Urinary bladder (tissue), 4 donors: ENCODE results near the gene TRIM61. TPM values are rescaled to one million over a fixed set of nuclear protein-coding genes. Genes with fewer than 3 reads are reported as not detected.
"Not testable (repeated sequence)": the region's sequence is repeated elsewhere in the genome, so short reads cannot be mapped to it uniquely, and the experiment has no call there.

Experiments used
- DNase-seq: peaks from one replicate; pipeline ENCODE4 v3.0.0-alpha.2; 2015; ENCODE audit errors: extremely low spot score
- H3K27ac ChIP-seq: one replicate; pipeline ENCODE4 v1.5.1; 2013; ENCODE audit warnings: low read depth, mild to moderate bottlenecking, moderate library complexity
- H3K36me3 ChIP-seq: one replicate; pipeline ENCODE4 v1.6.1; 2013; ENCODE audit warnings: mild to moderate bottlenecking, moderate library complexity; ENCODE audit not compliant: insufficient read depth
- H3K4me1 ChIP-seq: one replicate; pipeline ENCODE4 v1.6.1; 2013; ENCODE audit warnings: mild to moderate bottlenecking, moderate library complexity; ENCODE audit not compliant: insufficient read depth
- H3K4me3 ChIP-seq: one replicate; pipeline ENCODE4 v1.5.1; 2013; ENCODE audit warnings: low read depth, low read length
- WGBS: extraction: QIAGEN DNeasy Blood & Tissue Kit; methylation state at CpG from one replicate; pipeline ENCODE4 v1.1.7; 2013; 5-methylcytosine and 5-hydroxymethylcytosine counted together
- polyA plus RNA-seq: library from polyadenylated mRNA; stranded (reverse); fragments of 200-250 nt; gene quantifications from one replicate; pipeline ENCODE4 v1.2.3, GENCODE V29; 2013
- total RNA-seq: library from RNA; depleted of rRNA; stranded (reverse); fragments of >200 nt; gene quantifications from one replicate; pipeline ENCODE4 v1.2.3, GENCODE V29; 2014
- donor health status: healthy with polysubstance abuse.
- donor health status: healthy.

Gene TRIM61
- total and polyA plus RNA-seq, 2 donors, result 0.94 to 3.6 TPM

- DNase-seq, H3K27ac ChIP-seq, H3K4me3 ChIP-seq, H3K36me3 ChIP-seq, H3K4me1 ChIP-seq: not testable (repeated sequence)
- 68% methylated on average over 2 of the region's 2 CpGs for WGBS
Measured at GRCh38 chr4:164998526-164999080, 21.1 kb upstream of the TRIM61 start.

DNA sequence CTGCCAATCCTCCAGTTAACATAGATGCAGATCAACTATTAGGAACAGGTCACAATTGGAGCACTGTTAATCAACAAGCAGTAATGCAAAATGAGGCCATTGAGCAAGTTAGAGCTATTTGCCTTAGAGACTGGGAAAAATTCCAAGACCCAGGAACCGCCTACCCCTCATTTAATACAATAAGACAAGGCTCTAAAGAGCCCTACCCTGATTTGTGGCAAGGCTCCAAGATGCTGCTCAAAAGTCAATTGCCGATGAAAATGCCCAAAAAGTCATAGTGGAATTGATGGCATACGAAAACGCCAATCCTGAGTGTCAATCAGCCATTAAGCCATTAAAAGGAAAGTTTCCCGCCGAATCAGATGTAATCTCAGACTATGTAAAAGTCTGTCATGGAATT, 20.5 kb upstream of the TRIM61 start:
- Histone ChIP-seq H3K4me3 (no peak overlapping the region), H3K4me1 (no peaks in the 10 kb centered on the region), H3K27ac (no peak overlapping the region), H3K36me3 (no peaks in the 10 kb centered on the region)
- DNase-seq, result no peak
- WGBS, result 78% methylated on average over 6 of the region's 6 CpGs

DNA sequence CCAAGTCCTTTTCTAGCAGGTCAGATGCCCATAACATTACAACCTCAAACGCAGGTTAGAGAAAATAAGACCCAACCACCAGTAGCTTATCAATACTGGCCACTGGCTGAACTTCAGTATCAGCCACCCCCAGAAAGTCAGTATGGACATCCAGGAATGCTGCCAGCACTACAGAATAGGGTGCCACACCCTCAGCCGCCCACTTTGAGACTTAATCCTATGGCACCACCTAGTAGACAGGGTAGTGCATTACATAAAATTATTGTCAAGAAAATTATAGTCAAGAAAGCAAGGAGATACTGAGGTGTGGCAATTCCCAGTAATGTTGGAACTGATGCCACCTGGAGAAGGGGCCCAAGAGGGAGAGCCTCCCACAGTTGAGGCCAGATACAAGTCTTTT, 19.9 kb upstream of the TRIM61 start:
- 86% methylated on average over 2 of the region's 2 CpGs for WGBS
- no peak overlapping the region for H3K4me3 ChIP-seq
- H3K4me1 ChIP-seq, result no peaks in the 10 kb centered on the region
- H3K27ac ChIP-seq, result no peak overlapping the region
- DNase-seq, result no peak
- H3K36me3 ChIP-seq, result no peaks in the 10 kb centered on the region

GRCh38 chr4:164996123-164996522, 18.7 kb upstream of the TRIM61 start:
- H3K36me3 ChIP-seq, H3K4me1 ChIP-seq, DNase-seq, H3K27ac ChIP-seq, H3K4me3 ChIP-seq: not testable (repeated sequence)
- WGBS, result 85% methylated on average over 6 of the region's 6 CpGs

DNA sequence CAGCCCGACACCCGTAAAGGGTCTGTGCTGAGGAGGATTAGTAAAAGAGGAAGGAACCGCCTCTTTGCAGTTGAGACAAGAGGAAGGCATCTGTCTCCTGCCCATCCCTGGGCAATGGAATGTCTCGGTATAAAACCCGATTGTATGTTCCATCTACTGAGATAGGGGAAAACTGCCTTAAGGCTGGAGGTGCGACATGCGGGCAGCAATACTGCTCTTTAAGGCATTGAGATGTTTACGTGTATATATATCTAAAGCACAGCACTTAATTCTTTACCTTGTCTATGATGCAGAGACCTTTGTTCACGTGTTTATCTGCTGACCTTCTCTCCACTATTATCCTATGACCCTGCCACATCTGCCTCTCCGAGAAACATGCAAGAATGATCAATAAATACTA, 13.3 kb upstream of the TRIM61 start:
- DNase-seq, H3K27ac ChIP-seq, H3K4me1 ChIP-seq, H3K36me3 ChIP-seq, H3K4me3 ChIP-seq: not testable (repeated sequence)
- 78% methylated on average over 10 of the region's 10 CpGs for WGBS

GRCh38 chr4:164989471-164989870, 12.0 kb upstream of the TRIM61 start:
- Histone ChIP-seq H3K36me3 (no peaks in the 10 kb centered on the region), H3K4me1 (no peaks in the 10 kb centered on the region), H3K4me3 (no peak overlapping the region), H3K27ac (no peak overlapping the region)
- WGBS, result 73% methylated on average over 2 of the region's 2 CpGs
- no peak for DNase-seq

DNA sequence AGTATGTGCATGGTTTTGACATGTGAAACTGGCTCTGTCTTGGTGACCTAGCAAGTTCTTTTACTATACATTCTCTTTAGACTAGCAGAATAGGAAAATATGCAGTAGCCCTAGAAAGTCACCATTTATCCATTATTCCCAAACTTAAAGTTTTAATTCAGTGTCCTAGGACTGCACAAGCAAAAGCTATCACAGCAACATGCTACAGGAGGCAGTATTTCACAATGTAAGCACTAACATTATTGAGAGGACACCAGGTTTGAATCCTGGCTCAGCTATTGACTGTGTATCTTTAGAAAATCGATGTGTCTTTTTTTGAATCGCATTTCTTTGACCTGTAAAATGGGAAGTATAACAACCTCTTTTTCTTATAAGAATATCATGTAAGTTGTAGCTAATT, 5.5 kb downstream of the TRIM61 start:
- not testable (repeated sequence) for H3K4me1 ChIP-seq, H3K27ac ChIP-seq, H3K36me3 ChIP-seq, H3K4me3 ChIP-seq, DNase-seq
- 97% methylated on average over 2 of the region's 2 CpGs for WGBS

- no peak for DNase-seq
- Histone ChIP-seq H3K4me1 (no peaks in the 10 kb centered on the region), H3K4me3 (no peak overlapping the region), H3K27ac (no peak overlapping the region), H3K36me3 (no peaks in the 10 kb centered on the region)
- 94% methylated on average over 2 of the region's 2 CpGs for WGBS
Measured at GRCh38 chr4:164959896-164960295, 17.6 kb downstream of the TRIM61 start.

DNA sequence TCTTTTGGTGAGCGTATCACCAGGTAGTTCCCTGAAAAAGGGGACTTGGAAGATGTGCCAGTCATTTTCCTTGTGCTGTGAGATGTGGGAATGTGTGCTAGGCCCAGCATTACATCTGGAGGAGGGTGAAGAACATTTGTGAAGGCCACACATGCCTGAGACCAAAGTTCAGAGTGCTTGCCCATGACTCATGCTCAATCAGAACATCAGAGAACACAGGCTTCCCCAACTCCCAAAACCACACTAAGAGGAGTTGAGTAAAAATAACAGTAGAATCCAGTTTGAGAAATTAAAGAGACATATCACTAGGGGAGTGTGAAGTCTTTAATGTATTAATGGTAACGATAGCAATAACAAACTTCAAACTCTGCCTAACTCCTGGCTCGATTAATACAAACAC, 18.0 kb downstream of the TRIM61 start:
- 97% methylated on average over 2 of the region's 3 CpGs for WGBS
- not testable (repeated sequence) for H3K4me3 ChIP-seq, H3K36me3 ChIP-seq, H3K4me1 ChIP-seq, DNase-seq, H3K27ac ChIP-seq

DNA sequence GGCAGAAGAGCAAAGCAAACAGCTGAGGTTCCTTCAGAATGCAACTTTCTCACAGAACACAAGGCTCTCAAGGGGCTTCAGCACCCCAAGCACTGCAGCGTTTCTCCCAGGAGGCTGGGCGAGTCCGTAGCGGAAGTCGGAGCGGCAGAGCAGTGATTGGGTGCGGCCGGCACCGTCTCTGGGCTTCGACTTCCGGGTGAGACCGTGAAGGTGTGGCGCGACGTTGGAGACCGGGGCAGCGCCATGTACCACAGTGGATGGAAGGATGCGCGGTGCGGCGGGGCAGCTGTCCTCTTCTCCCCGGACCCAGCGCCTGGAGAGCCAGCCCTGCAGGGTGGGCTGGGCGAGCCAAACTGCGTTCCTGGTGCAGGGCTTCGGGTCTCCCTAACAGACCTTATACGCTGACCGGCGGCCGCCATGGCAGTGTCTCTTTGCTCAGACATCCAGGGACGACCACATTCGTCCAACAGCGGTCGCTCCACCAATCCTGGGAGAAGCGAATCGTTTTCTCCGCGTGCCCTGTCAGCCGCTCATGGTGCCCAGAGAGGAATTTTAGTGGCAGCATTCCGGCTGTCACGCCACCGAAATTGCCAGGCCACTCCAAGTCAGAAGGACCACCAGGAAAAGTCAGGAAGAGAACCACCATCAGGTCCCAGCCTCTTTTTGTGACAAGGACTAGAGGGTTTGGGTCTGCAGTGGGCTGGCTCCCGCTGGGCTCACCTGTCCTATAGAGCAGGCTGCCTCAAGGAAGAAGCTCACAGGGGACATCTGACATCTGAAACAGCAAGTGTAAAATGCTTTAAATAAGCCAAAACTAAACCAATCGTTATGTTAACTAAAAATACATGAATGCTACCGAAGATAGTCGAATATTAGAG, 20.5 kb downstream of the TRIM61 start:
- Histone ChIP-seq H3K4me3 (peak overlapping the region; percentile 37), H3K27ac (no peak overlapping the region), H3K4me1 (no peaks in the 10 kb centered on the region), H3K36me3 (no peaks in the 10 kb centered on the region)
- peak; percentile 57 for DNase-seq
- 7% methylated on average over 46 of the region's 46 CpGs for WGBS

DNA sequence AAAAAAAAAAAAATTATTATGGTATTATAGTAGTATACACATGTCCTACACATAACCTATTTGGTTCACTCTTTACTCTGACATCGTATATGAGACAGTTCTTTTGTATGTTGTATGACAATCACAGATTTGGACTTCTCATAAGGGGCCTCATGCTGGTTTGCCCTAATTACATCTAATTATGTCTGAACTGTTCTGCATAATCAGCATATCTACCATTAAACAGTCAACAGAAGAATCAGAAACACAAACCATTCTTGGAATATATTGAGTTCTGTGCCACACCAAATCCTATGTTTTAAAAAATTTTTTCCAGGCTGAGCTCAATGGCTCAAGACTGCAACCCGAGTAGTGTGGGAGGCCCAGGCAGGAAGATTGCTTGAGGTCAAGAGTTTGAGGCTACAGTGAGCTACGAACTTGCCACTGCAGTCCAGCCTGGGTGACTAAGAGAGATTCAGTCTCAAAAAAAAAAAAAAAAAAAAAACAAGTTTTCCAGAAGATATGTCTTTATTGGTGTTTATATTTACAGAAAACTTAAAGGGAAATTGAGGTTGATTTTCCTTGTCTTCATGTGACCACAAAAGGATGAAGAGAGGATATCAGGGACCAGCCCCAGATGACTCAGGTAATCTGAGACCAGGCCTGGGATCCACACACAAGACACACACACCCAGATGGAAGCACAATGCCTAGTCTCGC, 22.2 kb downstream of the TRIM61 start:
- Histone ChIP-seq H3K27ac (no peak overlapping the region), H3K4me3 (no peak overlapping the region), H3K36me3 (no peaks in the 10 kb centered on the region), H3K4me1 (no peaks in the 10 kb centered on the region)
- WGBS, result 93% methylated on average over 4 of the region's 4 CpGs
- DNase-seq, result no peak

- DNase-seq, result no peak
- Histone ChIP-seq H3K27ac (no peak overlapping the region), H3K4me1 (no peaks in the 10 kb centered on the region), H3K36me3 (no peaks in the 10 kb centered on the region), H3K4me3 (no peak overlapping the region)
- 66% methylated on average over 3 of the region's 3 CpGs for WGBS
Measured at GRCh38 chr4:164952551-164952950, 24.9 kb downstream of the TRIM61 start.

- no peak overlapping the region for H3K4me3 ChIP-seq
- 25% methylated on average over 1 of the region's 1 CpG for WGBS
- no peaks in the 10 kb centered on the region for H3K4me1 ChIP-seq
- no peak overlapping the region for H3K27ac ChIP-seq
- H3K36me3 ChIP-seq, result no peaks in the 10 kb centered on the region
- no peak for DNase-seq
Measured at GRCh38 chr4:164949448-164950143, 27.9 kb downstream of the TRIM61 start.
